Amniotic epithelial cell (primary cell): ENCODE results near the gene CADPS2.

Source experiments
- DNase-seq: peaks from one replicate; pipeline ENCODE4 v3.0.0-alpha.2; 2010; ENCODE audit warnings: low read depth

CADPS2 gene

DNA sequence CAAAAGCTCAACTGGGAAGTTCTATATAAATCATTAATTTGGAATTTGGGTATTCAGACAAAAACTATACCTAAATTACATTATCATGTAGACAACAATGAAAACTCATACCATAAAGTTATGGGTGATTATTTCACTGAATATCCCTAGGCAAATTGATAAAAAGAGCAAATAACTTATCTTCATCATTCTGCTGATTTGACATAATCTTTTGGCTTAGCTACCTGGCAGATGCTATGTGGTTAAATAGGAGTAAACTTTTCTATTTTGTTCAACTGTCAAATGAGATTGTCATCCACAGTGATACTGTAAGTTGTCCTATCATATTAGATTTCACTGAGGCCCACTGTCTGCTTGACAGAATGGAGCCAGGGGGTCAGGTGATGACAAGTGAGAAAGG, 432.8 kb downstream of the CADPS2 start:
- DNase-seq: no peak

DNA sequence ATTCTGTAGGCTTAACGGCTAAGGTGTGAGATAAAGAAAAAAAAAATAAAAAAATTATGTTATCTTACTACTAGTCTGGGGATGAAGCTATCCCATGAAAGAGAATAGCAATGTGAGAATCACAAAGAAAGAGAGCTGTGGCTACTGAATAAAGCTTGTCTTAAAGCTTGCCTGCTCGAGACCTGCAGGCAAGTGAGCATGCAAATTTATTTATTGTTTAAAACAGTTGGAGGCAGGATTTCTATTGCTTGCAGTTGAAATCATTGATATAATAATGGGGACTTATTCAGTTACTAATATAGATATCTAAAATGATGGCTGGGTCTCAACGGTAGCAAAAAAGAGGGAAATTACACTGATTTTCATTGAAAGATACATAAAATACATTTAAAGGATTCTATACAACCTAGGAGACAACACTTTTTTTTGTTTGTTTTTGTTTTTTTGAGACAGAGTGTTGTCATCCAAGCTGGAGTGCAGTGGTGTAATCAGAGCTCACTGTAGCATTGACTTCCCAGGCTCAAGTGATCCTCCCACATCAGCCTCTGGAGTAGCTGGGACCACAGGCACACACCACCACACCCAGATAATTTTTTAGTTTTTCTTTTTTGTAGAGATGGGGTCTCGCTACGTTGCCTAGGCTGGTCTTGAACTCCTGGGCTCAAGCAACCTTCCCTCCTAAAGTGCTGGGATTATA, 437.2 kb downstream of the CADPS2 start:
- DNase-seq: no peak

DNA sequence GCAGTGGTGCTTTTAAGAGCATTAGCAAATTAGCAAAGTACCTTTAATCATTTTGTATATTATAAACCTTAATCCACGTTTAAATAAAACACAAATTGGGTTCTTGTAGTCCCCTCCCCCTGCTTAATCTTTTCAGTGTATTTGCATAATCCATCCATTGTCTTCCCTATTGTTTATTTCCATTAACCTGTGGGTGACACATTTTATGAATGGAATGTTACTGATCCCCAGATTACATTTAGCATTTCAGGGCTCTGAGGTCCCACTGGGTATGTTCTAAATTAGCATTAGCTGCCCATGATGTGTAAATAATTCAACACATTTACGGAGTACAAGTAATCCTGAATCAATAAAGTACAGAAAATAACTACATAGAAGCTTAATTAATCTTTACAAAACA, 443.3 kb downstream of the CADPS2 start:
- no peak for DNase-seq

GRCh38 chr7:122438492-122438891, 447.8 kb downstream of the CADPS2 start:
- no peak for DNase-seq

- DNase-seq: no peak
Observed at GRCh38 chr7:122438006-122438405, 448.3 kb downstream of the CADPS2 start.

DNA sequence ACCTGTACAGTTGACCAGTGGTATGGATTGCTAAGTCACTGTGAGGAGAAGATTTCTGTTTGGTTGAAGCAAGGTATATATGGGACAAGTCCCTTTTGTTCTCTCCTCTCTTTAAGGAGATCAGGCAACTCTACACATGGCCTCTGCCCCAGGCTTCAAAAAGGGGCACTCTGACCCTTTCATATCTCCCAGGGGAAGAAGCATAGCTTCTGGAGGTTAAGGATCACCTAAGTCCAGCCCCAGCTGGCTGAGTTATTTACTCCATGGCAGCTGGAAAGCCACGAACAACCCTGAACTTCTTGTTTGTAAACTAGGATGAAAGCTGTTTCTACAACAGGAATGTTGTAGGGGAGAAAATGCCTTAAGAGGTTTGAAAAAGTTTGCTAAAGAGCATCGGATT, 452.5 kb downstream of the CADPS2 start:
- DNase-seq: no peak

DNA sequence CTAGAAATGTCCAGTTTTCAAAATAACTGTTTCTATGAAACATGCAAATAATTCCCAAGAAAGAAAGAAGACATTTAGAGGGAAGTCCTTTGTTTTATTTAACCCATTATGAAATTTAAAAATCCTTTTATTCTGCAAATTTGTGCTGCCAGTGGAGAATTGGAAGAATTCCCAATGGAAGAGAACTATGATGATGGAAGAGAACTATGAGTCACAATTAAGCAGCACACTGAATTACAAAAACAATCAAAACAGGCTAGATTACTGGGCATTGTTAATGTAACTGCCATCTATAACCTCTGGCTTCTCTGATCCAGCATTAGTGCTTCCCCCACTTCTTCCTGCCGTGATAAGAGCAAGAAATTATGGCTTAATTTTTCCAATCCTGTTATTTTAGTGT, 455.6 kb downstream of the CADPS2 start:
- DNase-seq: peak; percentile 54

GRCh38 chr7:122429926-122430325, 456.3 kb downstream of the CADPS2 start:
- no peak for DNase-seq

GRCh38 chr7:122425731-122426130, 460.5 kb downstream of the CADPS2 start:
- DNase-seq: no peak

DNA sequence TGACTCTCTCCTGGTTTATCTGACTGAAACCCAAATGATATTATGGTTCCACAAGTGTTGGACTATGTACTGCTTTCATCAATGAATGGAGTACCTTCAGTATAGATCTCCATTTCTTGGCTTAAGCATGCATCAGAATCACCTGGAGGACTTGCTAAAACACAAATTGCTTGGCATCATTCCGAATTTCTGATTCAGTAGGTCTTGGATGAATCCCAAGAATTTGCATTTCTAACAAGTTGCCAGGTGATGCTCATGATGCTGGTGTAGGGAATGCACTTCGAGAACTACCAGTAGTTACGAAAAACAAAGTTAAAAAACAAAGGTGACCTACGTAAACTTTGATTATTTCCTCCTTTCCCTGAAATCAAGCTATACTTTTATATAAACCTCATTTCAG, 462.7 kb downstream of the CADPS2 start:
- DNase-seq: no peak

DNA sequence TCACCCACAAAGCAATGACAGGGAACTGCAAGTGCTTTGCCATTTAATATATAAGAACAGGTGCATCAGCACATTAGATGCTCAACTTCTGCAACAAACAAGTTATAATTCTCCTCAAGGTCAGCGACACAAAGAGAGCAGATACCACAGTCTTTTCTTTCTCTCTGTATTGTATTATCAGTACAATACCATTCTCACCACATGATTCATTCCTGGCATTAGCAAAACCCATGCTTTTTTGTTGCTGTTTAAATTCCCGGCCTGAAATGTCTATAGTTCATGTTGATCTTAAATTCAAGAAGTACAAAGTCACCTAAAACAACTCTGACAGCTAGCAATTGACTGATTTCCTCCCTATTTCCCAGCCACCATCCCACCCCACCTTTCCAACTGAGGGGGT, 469.9 kb downstream of the CADPS2 start:
- peak; percentile 55 for DNase-seq

GRCh38 chr7:122415510-122415909, 470.8 kb downstream of the CADPS2 start:
- DNase-seq: no peak

DNA sequence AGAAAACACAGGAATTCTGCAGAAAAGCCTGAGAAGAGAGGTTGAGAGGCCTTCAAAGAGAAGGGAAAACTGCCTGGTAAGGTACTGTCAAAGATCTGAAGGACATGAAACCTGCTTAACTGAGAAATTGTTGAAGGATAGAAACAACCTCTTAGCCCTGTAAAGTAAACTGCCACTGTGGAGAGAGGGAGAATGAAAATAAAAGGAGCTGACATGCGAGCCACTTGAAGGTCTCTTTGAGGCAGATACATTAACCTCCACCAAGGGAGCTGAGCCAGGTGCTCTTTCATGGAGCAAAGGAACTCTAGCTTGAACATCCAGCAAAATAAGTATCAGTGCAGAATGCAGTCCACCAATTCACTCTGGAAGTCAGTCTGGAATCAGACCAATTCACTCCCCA, 472.9 kb downstream of the CADPS2 start:
- no peak for DNase-seq

GRCh38 chr7:122412883-122413282, 473.4 kb downstream of the CADPS2 start:
- peak; percentile 97 for DNase-seq

- peak; percentile 15 for DNase-seq
Observed at GRCh38 chr7:122412441-122412840, 473.8 kb downstream of the CADPS2 start.

DNA sequence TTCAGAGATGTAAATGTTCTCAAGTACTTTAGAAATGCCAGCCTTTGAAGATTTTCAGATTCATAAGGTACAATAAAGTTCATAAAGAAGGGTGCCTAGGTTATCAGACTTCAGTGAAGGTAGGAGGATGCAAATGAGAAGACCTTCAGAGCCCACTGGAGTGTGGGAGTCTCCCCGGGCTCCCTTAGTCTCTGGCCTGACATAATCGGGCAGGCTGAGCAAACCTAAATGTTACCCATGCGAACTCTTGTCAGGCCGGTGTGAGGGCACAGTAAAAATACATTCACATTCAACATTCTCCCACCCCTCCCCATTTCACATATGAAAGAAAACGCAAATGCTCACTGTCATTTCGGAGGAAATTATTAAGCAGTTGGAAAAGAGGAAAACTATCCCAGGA, 479.1 kb downstream of the CADPS2 start:
- no peak for DNase-seq

GRCh38 chr7:122403113-122403512, 483.1 kb downstream of the CADPS2 start:
- DNase-seq: no peak

GRCh38 chr7:122402235-122402634, 484.0 kb downstream of the CADPS2 start:
- no peak for DNase-seq

DNA sequence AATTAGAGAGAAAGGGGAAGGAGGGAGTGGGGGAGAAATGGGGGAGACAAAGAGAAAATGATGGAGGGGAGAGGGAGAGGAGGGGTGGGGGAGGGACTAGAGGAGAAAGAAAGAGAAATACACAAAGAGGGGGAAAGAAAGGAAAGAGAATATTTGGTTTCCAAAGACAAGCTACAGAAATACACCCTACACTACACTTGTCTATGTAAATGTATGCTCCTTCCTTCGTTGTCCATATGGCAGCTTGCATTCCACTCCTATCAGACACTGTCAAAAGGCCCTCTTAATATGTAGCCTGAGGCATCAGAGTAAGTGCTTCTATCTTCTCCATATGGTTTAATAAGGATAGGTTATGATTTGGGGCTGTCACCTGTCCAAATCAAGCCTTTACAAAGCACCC, 488.9 kb downstream of the CADPS2 start:
- no peak for DNase-seq

- DNase-seq: no peak
Observed at GRCh38 chr7:122394512-122394911, 491.7 kb downstream of the CADPS2 start.

GRCh38 chr7:122384528-122384927, 501.7 kb downstream of the CADPS2 start:
- no peak for DNase-seq

GRCh38 chr7:122383934-122384333, 502.3 kb downstream of the CADPS2 start:
- peak; percentile 1 for DNase-seq

DNA sequence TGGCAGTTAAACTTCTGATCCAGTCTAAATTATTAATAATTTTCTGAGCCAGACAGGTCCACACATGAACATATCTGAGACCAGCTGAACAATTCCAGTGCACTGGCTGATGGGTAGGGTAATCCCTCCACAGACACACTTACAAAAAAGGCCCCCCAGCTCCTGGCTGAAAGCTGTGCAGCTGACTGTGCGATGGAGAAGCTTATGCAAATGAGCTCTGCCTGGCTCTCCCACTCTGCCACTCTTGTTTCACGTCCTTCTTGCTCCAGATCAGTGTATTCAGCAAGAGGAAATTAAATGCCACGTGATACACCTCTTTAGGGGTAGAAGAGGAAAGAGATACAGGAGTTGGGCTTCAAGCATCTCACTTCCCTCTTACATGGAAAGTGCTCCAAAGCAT, 505.3 kb downstream of the CADPS2 start:
- no peak for DNase-seq

- DNase-seq: no peak
Observed at GRCh38 chr7:122379491-122379890, 506.8 kb downstream of the CADPS2 start.

GRCh38 chr7:122369756-122370155, 516.5 kb downstream of the CADPS2 start:
- DNase-seq: no peak
